ENCODE results near the gene CDYL.
"Not testable (repeated sequence)": the region's sequence is repeated elsewhere in the genome, so short reads cannot be mapped to it uniquely, and the experiment has no call there.

CDYL gene

GRCh38 chr6:4806337-4806725 lies 30.1 kb downstream of the CDYL start:
- DNase-seq = no peak

GRCh38 chr6:4806791-4807190 lies 30.6 kb downstream of the CDYL start:
- no peak for DNase-seq

GRCh38 chr6:4808396-4808795 lies 32.2 kb downstream of the CDYL start:
- DNase-seq = no peak

- no peak for DNase-seq
These were observed 34.1 kb downstream of the CDYL start for GRCh38 chr6:4809999-4810918.

GRCh38 chr6:4812068-4812467 lies 35.9 kb downstream of the CDYL start:
- DNase-seq = no peak

GRCh38 chr6:4813055-4813454 lies 36.9 kb downstream of the CDYL start:
- no peak for DNase-seq

GRCh38 chr6:4814212-4814611 lies 38.0 kb downstream of the CDYL start:
- no peak for DNase-seq

GRCh38 chr6:4814987-4815386 lies 38.8 kb downstream of the CDYL start:
- DNase-seq = no peak

- no peak for DNase-seq
These were observed 39.4 kb downstream of the CDYL start for GRCh38 chr6:4815584-4815983.

- DNase-seq = no peak
These were observed 40.7 kb downstream of the CDYL start for GRCh38 chr6:4816904-4817303.

GRCh38 chr6:4817551-4817950 lies 41.3 kb downstream of the CDYL start:
- no peak for DNase-seq

GRCh38 chr6:4818272-4818938 lies 42.2 kb downstream of the CDYL start:
- no peak for DNase-seq

- DNase-seq = peak; percentile 73
These were observed 43.6 kb downstream of the CDYL start for GRCh38 chr6:4819706-4820283.

- no peak for DNase-seq
These were observed 44.6 kb downstream of the CDYL start for GRCh38 chr6:4820704-4821276.

GRCh38 chr6:4822476-4822875 lies 46.3 kb downstream of the CDYL start:
- DNase-seq = no peak

- DNase-seq = no peak
These were observed 52.0 kb downstream of the CDYL start for GRCh38 chr6:4828187-4828698.

- DNase-seq = no peak
These were observed 52.9 kb downstream of the CDYL start for GRCh38 chr6:4829089-4829488.

GRCh38 chr6:4835540-4835939 lies 59.3 kb downstream of the CDYL start:
- DNase-seq = not testable (repeated sequence)

- no peak for DNase-seq
These were observed 64.0 kb downstream of the CDYL start for GRCh38 chr6:4840169-4840568.

- no peak for DNase-seq
These were observed 67.9 kb downstream of the CDYL start for GRCh38 chr6:4844108-4844507.

- DNase-seq = no peak
These were observed 70.2 kb downstream of the CDYL start for GRCh38 chr6:4846387-4846786.

- DNase-seq = peak; percentile 65
These were observed 72.3 kb downstream of the CDYL start for GRCh38 chr6:4848382-4849068.

Measured in islet precursor cell (in vitro differentiated cells).